Immature natural killer cell (primary cell): Measurements from ENCODE around the gene ZNF141. TPM values are rescaled to one million over a fixed set of nuclear protein-coding genes. Genes with fewer than 3 reads are reported as not detected.

Experiments
- polyA plus RNA-seq, 3 donors: library from polyadenylated mRNA; unstranded; fragments of 300-500 nt; fragmentation: Illumina TruSeq; gene quantifications; one replicate each; pipeline ENCODE4 v1.2.3, GENCODE V29; 2021

The ZNF141 gene
- polyA plus RNA-seq, 3 donors from 2014 or later, result 5.2 to 8.1 (median 6.2) TPM

Other genes with a start within 250 kb of the ZNF141 start
- 10 to 100 TPM in 2 of 3 donors, 1 to 10 TPM in 1; 9.3 to 14.6 (median 12.1) TPM for gene ZNF718, start 213.3 kb upstream of the ZNF141 start, polyA plus RNA-seq
- under 1 TPM in 2 of 3 donors, not detected in 1; 0.13 to 0.36 TPM for gene ZNF732, start 32.3 kb upstream of the ZNF141 start, polyA plus RNA-seq
- 10 to 100 TPM; 16.3 to 30.4 (median 23.0) TPM for gene ZNF721, start 161.3 kb downstream of the ZNF141 start, polyA plus RNA-seq
- gene PIGG, start 161.4 kb downstream of the ZNF141 start, polyA plus RNA-seq, result 10 to 100 TPM; 22.8 to 30.6 (median 24.9) TPM
- not detected for gene TMEM271, start 238.5 kb downstream of the ZNF141 start, polyA plus RNA-seq